ENCODE results near the gene BLTP3A.
"Not testable (repeated sequence)": the region's sequence is repeated elsewhere in the genome, so short reads cannot be mapped to it uniquely, and the experiment has no call there.

Gene BLTP3A, protein sequence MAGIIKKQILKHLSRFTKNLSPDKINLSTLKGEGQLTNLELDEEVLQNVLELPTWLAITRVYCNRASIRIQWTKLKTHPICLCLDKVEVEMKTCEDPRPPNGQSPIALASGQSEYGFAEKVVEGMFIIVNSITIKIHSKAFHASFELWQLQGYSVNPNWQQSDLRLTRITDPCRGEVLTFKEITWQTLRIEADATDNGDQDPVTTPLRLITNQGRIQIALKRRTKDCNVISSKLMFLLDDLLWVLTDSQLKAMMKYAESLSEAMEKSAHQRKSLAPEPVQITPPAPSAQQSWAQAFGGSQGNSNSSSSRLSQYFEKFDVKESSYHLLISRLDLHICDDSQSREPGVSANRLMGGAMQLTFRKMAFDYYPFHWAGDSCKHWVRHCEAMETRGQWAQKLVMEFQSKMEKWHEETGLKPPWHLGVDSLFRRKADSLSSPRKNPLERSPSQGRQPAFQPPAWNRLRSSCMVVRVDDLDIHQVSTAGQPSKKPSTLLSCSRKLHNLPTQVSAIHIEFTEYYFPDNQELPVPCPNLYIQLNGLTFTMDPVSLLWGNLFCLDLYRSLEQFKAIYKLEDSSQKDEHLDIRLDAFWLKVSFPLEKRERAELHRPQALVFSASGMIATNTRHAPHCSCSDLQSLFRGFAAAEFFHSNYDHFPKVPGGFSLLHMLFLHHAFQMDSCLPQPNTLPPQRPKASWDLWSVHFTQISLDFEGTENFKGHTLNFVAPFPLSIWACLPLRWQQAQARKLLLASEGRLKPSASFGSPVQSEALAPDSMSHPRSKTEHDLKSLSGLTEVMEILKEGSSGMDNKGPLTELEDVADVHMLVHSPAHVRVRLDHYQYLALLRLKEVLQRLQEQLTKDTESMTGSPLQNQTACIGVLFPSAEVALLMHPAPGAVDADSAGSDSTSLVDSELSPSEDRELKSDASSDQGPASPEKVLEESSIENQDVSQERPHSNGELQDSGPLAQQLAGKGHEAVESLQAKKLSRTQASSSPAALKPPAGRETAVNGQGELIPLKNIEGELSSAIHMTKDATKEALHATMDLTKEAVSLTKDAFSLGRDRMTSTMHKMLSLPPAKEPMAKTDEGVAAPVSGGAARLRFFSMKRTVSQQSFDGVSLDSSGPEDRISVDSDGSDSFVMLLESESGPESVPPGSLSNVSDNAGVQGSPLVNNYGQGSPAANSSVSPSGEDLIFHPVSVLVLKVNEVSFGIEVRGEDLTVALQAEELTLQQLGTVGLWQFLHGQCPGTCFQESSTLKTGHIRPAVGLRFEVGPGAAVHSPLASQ (N-terminal part only)

DNA sequence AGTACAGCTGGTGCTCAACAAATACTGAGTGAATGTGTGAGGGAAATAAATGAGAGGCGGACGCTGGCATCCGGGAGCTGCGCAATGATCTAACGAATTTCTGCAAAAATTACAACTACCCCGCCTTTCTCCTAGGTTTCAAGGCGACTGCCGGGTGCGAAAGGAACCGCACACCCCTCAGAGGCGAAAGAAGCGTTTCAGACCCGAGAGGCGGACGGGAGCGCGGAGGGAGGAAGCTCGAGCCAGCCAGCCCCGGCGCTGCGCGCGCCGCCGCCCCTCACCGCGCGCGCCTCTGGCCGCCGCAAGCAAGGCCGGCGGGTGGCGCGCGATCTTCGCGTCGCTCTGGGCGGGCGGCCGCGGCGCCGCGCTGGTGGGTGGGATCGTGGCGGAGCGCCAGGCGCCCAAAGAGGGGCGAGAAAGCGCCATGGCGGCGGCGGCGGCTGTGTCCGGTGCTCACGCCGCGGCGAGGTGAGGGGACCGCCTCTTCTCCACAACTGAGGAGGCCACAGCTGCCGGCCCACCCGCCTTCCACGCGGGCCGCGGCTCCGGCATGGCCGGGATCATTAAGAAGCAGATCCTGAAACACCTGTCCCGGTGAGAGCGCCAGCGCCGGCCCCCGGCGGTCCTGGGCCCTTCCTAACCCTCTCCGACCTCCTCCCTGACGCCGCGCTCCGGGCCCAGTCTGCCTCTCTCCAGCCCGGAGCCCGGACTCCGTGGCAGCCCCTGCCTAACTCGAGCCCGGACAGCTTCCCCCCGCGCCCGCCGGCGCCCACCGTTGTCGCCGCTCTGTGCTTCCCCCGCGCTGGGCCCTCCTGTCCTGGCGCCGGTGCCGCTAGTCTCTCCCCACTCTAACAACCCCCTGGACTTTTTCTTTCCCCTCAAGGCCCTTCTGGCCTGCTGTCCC lies at the start of gene BLTP3A:
TSS of gene BLTP3A (plus strand) at position 383 of the 904 bp plus-strand sequence. CDS start at position 551, 168 bp downstream.
- DNase-seq = peak; percentile 70

DNA sequence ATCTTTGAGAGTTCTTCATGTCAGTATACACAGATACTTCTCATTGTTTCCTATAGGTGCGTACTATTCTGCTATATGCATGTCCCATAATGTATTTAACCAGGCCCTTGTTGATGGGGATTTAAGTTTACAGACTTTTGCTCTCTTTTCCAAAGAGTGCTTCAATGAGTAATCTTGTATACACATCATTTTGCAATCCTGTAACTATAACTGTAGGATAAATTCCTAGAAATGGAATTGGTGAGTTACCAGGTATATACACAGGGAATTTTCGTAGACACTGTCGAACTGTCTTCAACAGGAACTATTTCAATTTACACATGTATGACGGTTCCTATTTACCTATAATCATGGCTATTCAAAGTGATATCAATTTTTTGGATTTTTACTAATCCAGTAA lies 49.8 kb upstream of the BLTP3A start:
- no peak for DNase-seq

DNA sequence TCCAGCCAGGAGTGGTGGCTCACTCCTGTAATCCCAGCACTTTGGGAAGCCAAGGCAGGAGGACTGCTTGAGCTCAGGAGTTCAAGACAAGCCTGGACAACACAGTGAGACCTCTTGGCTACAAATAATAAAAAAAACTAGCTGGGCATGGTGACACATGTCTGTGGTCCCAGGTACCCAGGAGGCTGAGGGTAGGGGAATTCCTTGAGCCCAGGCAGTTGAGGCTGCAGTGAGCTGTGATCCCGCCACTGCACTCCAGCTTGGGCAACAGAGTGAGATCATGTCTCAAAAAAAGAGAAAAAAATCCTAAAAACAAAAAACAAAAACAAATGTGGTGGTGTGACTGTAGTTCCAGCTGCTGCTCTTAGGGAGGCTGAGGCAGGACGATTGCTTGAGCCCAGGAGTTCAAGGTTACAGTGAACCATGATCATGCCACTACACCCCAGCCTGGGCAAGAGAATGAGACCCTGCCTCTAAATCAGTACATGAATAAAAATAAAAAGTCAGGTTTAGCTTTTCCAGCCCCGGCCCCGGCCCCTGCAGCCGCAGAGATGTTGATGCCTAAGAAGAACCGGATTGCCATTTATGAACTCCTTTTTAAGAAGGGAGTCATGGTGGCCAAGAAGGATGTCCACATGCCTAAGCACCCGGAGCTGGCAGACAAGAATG lies 48.1 kb upstream of the BLTP3A start:
- no peak for DNase-seq

DNA sequence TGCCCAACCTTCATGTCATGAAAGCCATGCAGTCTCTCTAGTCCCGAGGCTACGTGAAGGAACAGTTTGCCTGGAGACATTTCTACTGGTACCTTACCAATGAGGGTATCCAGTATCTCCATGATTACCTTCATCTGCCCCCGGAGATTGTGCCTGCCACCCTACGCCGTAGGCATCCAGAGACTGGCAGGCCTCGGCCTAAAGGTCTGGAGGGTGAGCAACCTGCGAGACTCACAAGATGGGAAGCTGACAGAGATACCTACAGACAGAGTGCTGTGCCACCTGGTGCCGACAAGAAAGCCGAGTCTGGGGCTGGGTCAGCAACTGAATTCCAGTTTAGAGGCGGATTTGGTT lies 47.6 kb upstream of the BLTP3A start:
- not testable (repeated sequence) for DNase-seq

DNA sequence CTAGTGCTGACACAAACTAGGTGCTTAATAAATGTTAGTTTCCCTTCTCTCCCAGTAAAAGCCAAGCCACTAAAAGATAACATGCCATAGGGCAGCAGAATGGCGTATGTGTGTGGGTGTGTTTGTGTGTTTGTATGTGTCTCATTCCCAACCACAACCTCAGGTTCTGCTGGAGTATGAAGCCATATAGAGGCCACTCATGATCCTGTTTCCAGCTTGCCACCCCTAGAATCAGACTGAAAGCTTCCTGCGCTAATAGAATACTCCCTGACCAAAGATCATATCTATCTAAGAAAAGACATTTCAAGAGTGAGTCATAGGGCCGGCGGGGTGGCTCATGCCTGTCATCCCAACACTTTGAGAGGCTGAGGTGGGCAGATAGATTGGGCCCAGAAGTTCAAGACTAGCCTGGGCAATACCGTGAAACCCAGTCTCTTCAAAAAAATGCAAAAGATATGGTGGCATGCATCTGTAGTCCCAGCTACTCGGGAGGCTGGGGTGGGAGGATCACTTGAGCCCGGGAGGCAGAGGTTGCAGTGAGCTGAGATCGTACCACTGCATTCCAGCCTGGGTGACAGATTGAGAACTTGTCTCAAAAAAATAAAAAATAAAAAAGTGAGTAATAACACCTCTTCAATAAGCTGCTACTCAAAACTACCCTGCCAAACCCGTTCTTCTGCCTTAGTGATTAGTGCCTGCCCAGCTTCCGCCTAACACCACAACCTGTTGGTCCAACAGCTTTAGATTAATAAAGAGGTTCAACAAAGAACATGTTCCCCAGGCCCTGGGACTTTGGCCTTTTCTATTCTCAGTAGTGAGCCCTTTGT lies 46.4 kb upstream of the BLTP3A start:
- no peak for DNase-seq

DNA sequence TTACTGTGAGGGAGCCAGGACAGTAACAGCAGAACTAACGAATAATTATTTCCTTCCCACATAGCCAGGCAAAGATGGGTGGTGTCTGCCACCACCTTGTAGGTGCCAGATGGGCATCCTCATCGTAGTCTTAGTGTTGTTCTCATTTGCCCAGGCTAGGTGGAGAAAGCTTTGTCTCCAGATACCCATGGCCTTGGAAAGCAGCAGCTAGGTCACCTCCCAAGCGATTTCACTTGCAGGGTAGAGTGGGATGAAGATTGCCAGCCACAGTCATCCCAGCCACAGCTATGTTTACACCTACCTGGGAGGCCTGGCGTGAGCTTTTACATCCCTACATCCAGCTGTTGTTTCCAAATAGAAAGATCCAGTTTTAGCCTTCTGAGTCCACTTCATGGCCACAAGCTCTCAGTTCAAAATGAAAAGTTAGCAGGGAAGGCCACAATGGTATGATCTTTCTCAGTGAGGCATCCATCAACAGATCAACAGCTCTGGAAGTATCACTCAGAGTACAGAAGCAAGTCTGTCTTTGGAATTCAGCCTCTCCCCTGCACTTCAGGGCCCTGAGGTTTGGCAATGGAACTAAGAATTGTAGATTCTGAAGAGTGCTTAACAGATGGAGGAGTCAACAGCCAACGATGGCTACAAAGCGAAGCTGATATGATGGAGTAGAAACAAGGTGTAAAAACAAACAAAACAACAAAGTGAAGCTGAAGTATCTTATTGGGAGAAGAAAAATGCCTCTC lies 45.6 kb upstream of the BLTP3A start:
- DNase-seq = no peak

DNA sequence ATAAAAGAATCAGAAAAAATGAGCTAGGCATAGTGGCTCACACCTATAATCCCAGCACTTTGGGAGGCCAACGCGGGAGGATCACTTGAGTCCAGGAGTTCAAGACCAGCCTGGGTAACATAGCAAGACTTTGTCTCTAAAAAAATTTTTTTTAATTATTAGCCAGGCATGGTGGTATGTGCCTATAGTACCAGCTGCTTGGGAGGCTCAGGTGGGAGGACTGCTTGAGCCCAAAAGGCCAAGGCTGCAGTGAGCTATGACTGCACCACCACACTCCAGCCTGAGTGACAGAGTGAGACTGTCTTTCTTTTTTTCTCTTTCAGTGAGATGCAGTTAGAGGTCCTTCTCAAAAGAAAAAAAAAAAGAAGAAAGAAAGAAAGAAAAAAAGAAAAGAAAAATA lies 43.1 kb upstream of the BLTP3A start:
- DNase-seq = no peak

DNA sequence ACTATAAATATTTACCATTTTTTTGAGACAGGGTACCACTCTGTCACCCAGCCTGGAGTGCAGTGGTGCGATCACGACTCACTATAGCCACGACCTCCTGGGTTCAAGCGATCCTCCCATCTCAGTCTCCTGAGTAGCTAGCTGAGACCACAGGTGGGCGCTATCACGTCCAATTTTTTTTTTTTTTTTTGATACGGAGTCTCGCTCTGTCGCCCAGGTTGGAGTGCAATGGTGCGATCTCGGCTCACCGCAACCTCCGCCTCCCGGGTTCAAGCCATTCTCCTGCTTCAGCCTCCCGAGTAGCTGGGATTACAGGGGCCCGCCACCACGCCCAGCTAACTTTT lies 35.4 kb upstream of the BLTP3A start:
- not testable (repeated sequence) for DNase-seq

DNA sequence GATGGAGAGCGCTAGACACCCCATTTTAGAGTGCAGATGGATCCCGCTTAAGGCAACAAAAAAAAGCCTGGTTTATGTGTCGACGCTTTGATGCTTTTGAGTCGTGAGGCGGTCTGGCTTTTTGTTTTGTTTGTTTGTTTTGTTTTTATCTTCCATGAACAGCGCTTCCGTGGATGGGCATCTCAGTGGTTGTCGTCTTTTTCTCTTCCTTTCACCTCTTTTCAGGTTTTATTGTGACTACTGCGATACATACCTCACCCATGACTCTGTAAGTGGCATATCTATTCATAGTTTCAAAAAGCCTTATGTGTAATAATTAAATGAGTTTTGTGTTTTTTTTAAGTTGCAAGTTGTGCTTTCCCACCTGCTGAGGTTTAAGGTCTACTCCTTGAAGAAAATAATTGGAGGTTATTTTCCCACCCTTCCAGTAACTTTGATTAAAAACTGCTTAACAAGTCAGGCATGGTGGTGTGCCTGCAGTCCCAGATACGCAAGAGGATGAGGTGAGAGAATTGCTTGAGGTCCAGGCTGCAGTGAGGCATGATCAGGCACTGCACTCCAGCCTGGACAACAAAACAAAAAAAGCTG lies 34.1 kb upstream of the BLTP3A start:
- no peak for DNase-seq

DNA sequence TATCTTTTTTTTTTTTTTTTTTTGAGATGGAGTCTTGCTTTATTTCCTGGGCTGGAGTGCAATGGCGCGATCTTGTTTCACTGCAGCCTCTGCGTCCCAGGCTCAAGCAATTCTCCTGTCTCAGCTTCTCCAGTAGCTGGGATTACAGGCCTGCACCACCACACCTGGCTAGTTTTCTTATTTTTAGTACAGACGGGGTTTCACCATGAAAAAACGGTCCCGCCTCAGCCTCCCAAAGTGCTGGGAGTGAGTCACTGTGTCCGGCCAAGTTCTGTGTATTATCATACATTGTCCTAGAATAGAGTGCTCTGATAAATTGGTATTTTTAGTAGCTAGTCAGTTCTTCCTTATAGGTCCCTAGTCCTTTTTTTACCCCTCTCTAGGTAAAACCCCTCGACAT lies 31.8 kb upstream of the BLTP3A start:
- no peak for DNase-seq

DNA sequence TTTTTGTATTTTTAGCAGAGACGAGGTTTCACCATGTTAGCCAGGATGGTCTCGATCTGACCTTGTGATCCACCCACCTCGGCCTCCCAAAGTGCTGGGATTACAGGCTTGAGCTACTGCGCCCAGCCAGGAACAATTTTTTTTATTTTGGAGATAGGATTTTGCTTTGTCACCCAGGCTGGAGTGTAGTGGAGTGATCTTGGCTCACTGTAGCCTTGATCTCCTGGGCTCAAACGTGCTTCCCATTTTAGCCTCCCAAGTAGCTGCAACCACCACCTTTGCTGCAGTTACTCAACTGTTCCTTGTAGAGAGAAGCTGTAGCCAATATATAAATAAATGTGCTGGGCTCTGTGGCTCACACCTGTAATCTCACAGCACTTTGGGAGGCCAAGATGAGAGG lies 30.2 kb upstream of the BLTP3A start:
- DNase-seq = not testable (repeated sequence)

DNA sequence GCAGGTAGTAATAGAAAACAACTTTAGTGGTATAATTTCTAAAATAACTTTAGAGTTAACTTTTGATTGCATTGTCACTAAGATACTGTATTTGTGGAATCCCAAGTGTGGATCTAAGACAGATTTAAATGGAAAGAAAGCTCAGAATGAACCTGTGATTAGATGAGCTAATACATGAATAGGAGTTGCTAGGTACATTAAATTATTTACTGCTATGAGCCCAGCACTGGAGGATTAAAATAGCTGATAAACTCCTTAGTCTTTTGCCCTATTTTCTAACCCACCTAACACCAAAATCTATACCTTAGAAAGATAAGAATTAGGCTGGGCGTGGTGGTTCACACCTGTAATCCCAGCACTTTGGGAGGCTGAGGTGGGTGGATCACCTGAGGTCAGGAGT lies 23.7 kb upstream of the BLTP3A start:
- DNase-seq = no peak

DNA sequence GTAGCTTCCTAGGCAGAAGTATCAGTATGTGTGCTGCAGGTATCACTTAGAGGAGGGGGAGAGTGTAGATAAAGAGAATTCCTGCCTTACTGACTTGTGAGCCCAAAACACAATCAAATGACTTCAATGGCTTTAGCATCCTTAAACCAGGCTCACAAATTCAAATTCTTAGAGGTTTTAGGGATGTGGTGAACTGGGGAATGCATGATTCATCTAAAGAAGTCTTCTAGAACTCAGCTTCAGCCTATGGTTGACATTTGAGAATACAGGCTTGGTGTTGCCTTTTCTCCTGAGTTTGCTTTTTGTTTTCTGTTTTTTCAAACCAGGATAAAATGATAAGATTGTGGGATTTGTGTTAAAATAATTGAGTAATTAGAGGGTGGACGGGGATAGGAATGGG lies 20.2 kb upstream of the BLTP3A start:
- DNase-seq = no peak

DNA sequence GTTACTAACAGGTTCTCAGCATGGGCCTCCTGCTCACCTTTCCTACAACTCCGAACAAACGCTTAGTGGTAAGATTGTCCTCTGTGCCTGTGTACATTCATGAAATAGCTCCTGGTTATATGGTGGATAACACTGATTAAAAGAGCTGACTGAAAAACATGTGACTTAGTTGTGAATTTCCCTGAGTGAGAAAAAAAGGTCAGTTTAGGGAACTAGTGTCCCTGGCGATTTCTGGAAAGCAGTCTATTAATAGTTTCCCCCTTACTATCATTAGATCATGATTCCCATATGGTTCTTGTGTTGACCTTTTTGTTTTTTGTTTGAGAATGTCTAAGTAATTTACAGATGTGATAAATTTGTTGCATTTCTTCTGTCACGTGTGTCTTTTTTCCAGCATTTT lies 18.9 kb upstream of the BLTP3A start:
- no peak for DNase-seq

DNA sequence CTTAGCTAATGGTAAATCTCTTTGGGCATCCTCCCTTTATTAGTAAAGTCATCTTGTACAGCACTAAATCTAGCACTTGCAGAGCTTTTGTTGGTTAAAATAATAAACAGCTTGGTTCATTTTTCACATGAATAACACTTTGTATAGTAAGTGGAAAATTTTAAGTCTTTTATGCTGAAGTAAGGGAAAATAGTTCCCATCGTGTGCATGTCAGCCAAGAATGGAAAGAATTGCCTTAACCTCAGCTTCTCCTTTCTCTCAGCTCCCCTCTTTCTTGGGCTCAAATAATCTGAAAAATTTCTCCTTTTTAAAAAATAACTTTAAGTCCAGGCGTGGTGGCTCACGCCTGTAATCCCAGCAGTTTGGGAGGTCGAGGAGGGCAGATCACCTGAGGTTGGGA lies 18.0 kb upstream of the BLTP3A start:
- DNase-seq = no peak

DNA sequence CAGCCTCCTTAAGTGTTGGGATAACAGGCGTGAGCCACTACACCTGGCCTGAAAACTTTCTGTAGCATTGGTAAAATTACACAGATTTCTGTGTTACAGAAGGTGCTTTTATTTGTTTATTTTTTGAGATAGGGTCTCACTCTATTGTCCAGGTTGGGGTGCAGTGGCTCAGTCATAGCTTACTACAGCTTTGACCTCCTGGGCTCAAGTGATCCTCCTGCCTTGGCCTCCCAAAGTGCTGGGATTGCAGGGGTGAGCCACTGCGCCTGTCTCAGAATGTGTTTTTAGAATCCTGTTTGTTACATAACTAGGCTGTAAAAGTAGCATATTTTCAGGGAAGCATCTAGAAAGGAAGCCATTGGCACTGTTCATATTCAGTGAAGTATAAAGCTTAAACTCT lies 16.9 kb upstream of the BLTP3A start:
- no peak for DNase-seq

DNA sequence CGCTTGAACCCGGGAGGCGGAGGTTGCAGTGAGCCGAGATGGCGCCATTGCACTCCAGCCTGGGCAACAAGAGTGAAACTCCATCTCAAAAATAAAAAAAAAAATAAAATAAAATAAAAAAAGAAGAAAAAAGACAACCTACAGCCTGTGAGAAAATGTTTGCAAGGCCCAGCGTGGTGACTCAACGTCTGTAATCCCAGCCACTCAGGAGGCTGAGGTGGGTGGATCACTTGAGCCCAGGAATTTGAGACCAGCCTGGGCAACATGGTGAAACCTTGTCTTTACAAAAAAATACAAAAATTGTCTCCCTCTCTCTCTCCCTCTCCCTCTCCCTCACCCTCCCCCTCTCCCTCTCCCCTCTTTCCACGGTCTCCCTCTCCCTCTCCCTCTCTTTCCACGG lies 6.5 kb upstream of the BLTP3A start:
- not testable (repeated sequence) for DNase-seq

DNA sequence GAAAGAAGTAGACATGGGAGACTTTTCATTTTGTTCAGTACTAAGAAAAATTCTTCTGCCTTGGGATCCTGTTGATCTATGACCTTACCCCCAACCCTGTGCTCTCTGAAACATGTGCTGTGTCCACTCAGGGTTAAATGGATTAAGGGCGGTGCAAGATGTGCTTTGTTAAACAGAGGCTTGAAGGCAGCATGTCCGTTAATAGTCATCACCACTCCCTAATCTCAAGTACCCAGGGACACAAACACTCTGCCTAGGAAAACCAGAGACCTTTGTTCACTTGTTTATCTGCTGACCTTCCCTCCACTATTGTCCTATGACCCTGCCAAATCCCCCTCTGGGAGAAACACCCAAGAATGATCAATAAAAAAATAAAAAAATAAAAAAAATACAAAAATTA lies 4.7 kb upstream of the BLTP3A start:
- DNase-seq = not testable (repeated sequence)

DNA sequence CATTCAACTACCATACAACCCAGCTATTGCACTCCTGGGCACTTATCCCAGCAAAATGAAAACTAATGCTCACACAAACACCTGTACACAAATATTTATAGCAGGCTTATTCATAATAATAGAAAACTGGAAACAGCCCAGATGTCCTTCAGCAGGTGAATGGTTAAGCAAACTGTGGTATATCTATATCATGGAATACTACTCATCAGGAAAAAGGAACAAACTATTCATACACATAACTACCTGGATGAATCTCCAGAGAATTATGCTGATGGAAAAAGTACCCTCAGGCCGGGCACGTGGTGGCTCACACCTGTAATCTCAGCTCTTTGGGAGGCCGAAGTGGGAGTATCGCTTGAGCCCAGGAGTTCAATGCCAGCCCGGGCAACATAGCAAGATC lies 3.8 kb upstream of the BLTP3A start:
- no peak for DNase-seq

All from activated CD4-positive, alpha-beta T cell treated with anti-CD3 and anti-CD28 coated beads, Interleukin-2, amount 50 U/mL, for 1 hour (primary cell).